PFSK-1 (cell line): ENCODE data around the gene CCDC15.

Experiments
- FOXP2 ChIP-seq: optimal IDR thresholded peaks from 2 replicates; pipeline ENCODE3; 2011; ENCODE audit warnings: borderline replicate concordance, control low read depth, inconsistent platforms; ENCODE audit not compliant: insufficient read depth; ENCODE audit errors: extremely low read length, extremely low read depth
- POLR2AphosphoS5 ChIP-seq: IDR thresholded peaks from 2 replicates; pipeline ENCODE4 v1.6.1; 2012; ENCODE audit warnings: low read depth, mild to moderate bottlenecking, control low read depth, low read length, moderate library complexity
- SIN3A ChIP-seq: IDR thresholded peaks from 2 replicates; pipeline ENCODE4 v1.6.1; 2012; ENCODE audit warnings: mild to moderate bottlenecking, low read length, moderate library complexity, borderline replicate concordance; ENCODE audit not compliant: insufficient read depth
- TAF1 ChIP-seq: IDR thresholded peaks from 2 replicates; pipeline ENCODE4 v1.6.1; 2012; ENCODE audit warnings: low read length, control low read depth, borderline replicate concordance; ENCODE audit not compliant: insufficient read depth
- TF ChIP-seq, protein P1 (sequence below), 2 experiments: IDR thresholded peaks; 2 replicates each; pipeline versions ENCODE4 v1.6.1 to v1.8.0; 2011 to 2012; ENCODE audit warnings: low read depth in 2 of 2, low read length in 2 of 2, control low read depth in 1 of 2, inconsistent platforms in 1 of 2, mild to moderate bottlenecking in 1 of 2, moderate library complexity in 1 of 2; ENCODE audit not compliant: insufficient read depth in 1 of 2

The CCDC15 gene

DNA sequence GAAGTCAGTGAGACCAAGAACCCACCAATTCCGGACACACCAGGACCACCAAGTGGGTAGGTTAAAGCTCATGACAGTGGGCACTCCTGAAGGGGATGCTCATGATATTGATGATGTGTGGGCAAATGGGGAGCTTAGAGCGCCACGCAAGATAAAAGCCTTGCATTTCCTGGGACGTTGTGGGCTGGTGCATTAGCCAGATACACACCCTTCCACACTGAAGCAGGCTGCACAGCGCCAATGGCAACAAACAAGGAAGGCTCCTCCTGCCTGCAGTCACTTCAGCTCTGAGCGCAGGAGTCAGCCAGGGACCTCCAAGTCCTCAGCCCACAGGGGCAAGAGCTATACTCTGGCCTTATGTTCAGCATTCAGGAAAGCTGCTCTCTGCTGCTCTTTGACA lies 136.8 kb downstream of the CCDC15 start:
- no peak for TF ChIP-seq POLR2AphosphoS5
- TF ChIP-seq FOXP2, result no peak
- no peak for TF ChIP-seq SIN3A
- TF ChIP-seq TAF1, result no peak
- TF ChIP-seq, protein P1, sequence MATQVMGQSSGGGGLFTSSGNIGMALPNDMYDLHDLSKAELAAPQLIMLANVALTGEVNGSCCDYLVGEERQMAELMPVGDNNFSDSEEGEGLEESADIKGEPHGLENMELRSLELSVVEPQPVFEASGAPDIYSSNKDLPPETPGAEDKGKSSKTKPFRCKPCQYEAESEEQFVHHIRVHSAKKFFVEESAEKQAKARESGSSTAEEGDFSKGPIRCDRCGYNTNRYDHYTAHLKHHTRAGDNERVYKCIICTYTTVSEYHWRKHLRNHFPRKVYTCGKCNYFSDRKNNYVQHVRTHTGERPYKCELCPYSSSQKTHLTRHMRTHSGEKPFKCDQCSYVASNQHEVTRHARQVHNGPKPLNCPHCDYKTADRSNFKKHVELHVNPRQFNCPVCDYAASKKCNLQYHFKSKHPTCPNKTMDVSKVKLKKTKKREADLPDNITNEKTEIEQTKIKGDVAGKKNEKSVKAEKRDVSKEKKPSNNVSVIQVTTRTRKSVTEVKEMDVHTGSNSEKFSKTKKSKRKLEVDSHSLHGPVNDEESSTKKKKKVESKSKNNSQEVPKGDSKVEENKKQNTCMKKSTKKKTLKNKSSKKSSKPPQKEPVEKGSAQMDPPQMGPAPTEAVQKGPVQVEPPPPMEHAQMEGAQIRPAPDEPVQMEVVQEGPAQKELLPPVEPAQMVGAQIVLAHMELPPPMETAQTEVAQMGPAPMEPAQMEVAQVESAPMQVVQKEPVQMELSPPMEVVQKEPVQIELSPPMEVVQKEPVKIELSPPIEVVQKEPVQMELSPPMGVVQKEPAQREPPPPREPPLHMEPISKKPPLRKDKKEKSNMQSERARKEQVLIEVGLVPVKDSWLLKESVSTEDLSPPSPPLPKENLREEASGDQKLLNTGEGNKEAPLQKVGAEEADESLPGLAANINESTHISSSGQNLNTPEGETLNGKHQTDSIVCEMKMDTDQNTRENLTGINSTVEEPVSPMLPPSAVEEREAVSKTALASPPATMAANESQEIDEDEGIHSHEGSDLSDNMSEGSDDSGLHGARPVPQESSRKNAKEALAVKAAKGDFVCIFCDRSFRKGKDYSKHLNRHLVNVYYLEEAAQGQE (IDR thresholded peaks at IDR 0.05; ENCODE audit: insufficient read depth in 1 of 2, low read depth in 2 of 2, low read length in 2 of 2), result no peak
